ENCODE measurements around the gene RGS8. TPM values are rescaled to one million over a fixed set of nuclear protein-coding genes. Genes with fewer than 3 reads are reported as not detected.

RGS8 gene
- total RNA-seq, 6 experiments from 2014 or later = not detected

- H3K27ac ChIP-seq = no peak overlapping the region
- H3K4me1 ChIP-seq = no peaks in the 10 kb centered on the region
- H3K36me3 ChIP-seq = no peaks in the 10 kb centered on the region
- TF ChIP-seq POLR2A (IDR thresholded peaks at IDR 0.05) = no peak
- TF ChIP-seq CTCF (IDR thresholded peaks at IDR 0.05) = no peak
- DNase-seq = no peak
- intact Hi-C loops (cut with DNase I) = no loop called here
- H3K4me3 ChIP-seq = no peak overlapping the region
- no peaks in the 10 kb centered on the region for H3K9me3 ChIP-seq
- H3K27me3 ChIP-seq = no peaks in the 10 kb centered on the region
- ATAC-seq = no peak
Measured at GRCh38 chr1:182658055-182658454, 26.3 kb downstream of the RGS8 start.

- no peak for DNase-seq
- Histone ChIP-seq H3K27me3 (no peaks in the 10 kb centered on the region), H3K27ac (no peak overlapping the region), H3K9me3 (no peaks in the 10 kb centered on the region), H3K4me1 (no peaks in the 10 kb centered on the region), H3K4me3 (no peak overlapping the region), H3K36me3 (no peaks in the 10 kb centered on the region)
- no peak for ATAC-seq
- 80% methylated on average over 4 of the region's 4 CpGs for WGBS (ENCODE audit: insufficient coverage, low coverage, low lambda C conversion rate, missing lambda C conversion rate)
- no peak for TF ChIP-seq POLR2A (IDR thresholded peaks at IDR 0.05)
- no peak for TF ChIP-seq CTCF (IDR thresholded peaks at IDR 0.05)
- intact Hi-C loops (cut with DNase I) = no loop called here
Measured at GRCh38 chr1:182656842-182657397, 27.5 kb downstream of the RGS8 start.

GRCh38 chr1:182653986-182654385 is 30.4 kb downstream of the RGS8 start:
- ATAC-seq (no peak), DNase-seq (no peak)
- WGBS (ENCODE audit: insufficient coverage, low coverage, low lambda C conversion rate, missing lambda C conversion rate) = 88% methylated on average over 2 of the region's 2 CpGs
- Histone ChIP-seq H3K9me3 (no peaks in the 10 kb centered on the region), H3K36me3 (no peaks in the 10 kb centered on the region), H3K27me3 (no peaks in the 10 kb centered on the region), H3K4me3 (no peak overlapping the region), H3K4me1 (no peaks in the 10 kb centered on the region), H3K27ac (no peak overlapping the region)
- no peak for TF ChIP-seq CTCF (IDR thresholded peaks at IDR 0.05)
- no peak for TF ChIP-seq POLR2A (IDR thresholded peaks at IDR 0.05)
- intact Hi-C loops (cut with DNase I) = no loop called here

DNA sequence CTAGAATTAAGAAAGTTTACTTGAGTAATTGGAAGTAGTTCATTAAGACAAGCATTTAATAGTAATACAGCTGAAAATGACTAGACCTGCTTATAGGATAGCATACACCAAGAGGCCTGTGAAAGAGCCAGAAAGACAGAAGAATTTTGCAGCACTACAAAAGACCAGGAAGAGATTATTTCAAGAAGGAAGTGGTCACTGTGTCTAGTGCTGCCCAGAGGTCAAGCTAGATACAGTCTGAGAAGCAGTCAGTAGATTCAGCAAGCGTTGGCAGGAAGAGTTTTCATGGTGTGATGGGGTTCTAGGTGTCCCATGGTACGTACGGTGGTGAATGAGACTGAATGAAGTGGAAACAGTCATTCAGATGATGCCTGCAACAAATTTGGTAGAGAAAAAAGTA is 31.5 kb downstream of the RGS8 start:
- ATAC-seq (peak in 1 of 4 donors; percentile 18), DNase-seq (no peak)
- H3K4me1 ChIP-seq = no peaks in the 10 kb centered on the region
- H3K36me3 ChIP-seq = no peaks in the 10 kb centered on the region
- no peaks in the 10 kb centered on the region for H3K27me3 ChIP-seq
- whole genome bisulfite sequencing (ENCODE audit: insufficient coverage, low coverage, low lambda C conversion rate, missing lambda C conversion rate) = 59% methylated on average over 3 of the region's 3 CpGs
- no peak overlapping the region for H3K4me3 ChIP-seq
- no peak overlapping the region for H3K27ac ChIP-seq
- H3K9me3 ChIP-seq = no peaks in the 10 kb centered on the region
- no peak for TF ChIP-seq POLR2A (IDR thresholded peaks at IDR 0.05)
- TF ChIP-seq CTCF (IDR thresholded peaks at IDR 0.05) = no peak
- intact Hi-C loops (cut with DNase I) = no loop called here

DNA sequence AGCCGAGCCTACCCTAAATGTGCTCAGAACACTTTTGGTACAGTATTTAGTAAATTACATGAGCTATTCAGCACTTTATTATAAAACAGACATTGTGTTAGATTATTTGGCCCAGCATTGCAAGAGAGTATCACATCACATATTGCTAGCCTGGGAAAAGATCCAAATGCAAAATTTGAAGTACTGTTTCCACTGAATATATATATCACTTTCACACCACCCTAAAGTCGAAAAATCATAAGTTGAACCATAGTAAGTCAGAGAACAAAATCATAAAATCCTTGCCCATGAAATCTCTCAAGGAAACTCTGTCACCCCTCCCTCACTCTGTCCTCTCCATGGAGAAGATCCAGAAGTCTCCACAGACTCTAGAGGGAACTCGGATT is 33.1 kb downstream of the RGS8 start:
- ATAC-seq = no peak
- 66% methylated on average over 2 of the region's 3 CpGs for WGBS (ENCODE audit: insufficient coverage, low coverage, low lambda C conversion rate, missing lambda C conversion rate)
- no peaks in the 10 kb centered on the region for H3K9me3 ChIP-seq
- no peaks in the 10 kb centered on the region for H3K4me1 ChIP-seq
- H3K4me3 ChIP-seq = no peak overlapping the region
- H3K36me3 ChIP-seq = no peaks in the 10 kb centered on the region
- no peaks in the 10 kb centered on the region for H3K27me3 ChIP-seq
- DNase-seq = no peak
- intact Hi-C loops (cut with DNase I) = no loop called here
- TF ChIP-seq POLR2A (IDR thresholded peaks at IDR 0.05) (no peak), CTCF (IDR thresholded peaks at IDR 0.05) (no peak)
- no peak overlapping the region for H3K27ac ChIP-seq
